Testis (tissue), 2 donors: Measurements from ENCODE around the gene GPC6.

Source experiments
- POLR2A ChIP-seq: fragments of 450-650 bp; IDR thresholded peaks from one replicate; pipeline ENCODE4 v1.6.1; 2017; ENCODE audit warnings: antibody characterized with exemption, mild to moderate bottlenecking, moderate library complexity
- TF ChIP-seq, protein P1 (sequence below), 3 experiments: fragments of 450-650 bp in 2 of 3; fragments of 200-600 bp in 1 of 3; sonication (generic) in 1 of 3; IDR thresholded peaks; one replicate each; pipeline ENCODE4 v1.5.1; 2016 to 2019; ENCODE audit warnings: antibody characterized with exemption in 3 of 3, mild to moderate bottlenecking in 2 of 3, moderate library complexity in 1 of 3

DNA sequence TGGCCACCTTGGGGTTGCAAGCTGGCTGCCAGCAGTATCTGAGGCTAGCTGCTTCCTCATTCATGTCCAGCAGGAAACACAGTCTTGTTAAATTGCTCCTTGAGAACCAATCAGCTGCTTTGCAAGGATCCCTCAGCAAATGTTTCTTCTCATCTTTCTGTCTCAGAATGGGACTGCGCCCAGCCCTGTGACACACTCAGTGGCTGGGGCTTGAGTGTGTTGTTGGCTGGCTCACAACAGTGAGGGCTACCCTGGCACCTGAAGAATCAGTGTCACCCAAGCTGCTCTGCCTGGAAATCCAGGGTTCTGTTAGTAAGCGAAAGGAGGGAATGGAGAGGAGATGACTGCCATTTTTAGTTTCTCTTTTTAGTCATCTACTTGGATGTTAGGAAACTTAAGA is 935.7 kb downstream of the GPC6 start:
- TF ChIP-seq, protein P1, sequence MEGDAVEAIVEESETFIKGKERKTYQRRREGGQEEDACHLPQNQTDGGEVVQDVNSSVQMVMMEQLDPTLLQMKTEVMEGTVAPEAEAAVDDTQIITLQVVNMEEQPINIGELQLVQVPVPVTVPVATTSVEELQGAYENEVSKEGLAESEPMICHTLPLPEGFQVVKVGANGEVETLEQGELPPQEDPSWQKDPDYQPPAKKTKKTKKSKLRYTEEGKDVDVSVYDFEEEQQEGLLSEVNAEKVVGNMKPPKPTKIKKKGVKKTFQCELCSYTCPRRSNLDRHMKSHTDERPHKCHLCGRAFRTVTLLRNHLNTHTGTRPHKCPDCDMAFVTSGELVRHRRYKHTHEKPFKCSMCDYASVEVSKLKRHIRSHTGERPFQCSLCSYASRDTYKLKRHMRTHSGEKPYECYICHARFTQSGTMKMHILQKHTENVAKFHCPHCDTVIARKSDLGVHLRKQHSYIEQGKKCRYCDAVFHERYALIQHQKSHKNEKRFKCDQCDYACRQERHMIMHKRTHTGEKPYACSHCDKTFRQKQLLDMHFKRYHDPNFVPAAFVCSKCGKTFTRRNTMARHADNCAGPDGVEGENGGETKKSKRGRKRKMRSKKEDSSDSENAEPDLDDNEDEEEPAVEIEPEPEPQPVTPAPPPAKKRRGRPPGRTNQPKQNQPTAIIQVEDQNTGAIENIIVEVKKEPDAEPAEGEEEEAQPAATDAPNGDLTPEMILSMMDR (IDR thresholded peaks at IDR 0.05), result no peak
- no peak for TF ChIP-seq POLR2A
